Myocyte (in vitro differentiated cells): ENCODE measurements around the gene ADAR. TPM values are rescaled to one million over a fixed set of nuclear protein-coding genes. Genes with fewer than 3 reads are reported as not detected.
"Not testable (repeated sequence)": the region's sequence is repeated elsewhere in the genome, so short reads cannot be mapped to it uniquely, and the experiment has no call there.

Experiments
- DNase-seq: peaks from one replicate; pipeline ENCODE4 v3.0.0-alpha.2; 2012; ENCODE audit warnings: low read depth
- polyA plus RNA-seq: library from polyadenylated mRNA; unstranded; fragments of >200 nt; gene quantifications from one replicate; pipeline ENCODE4 v1.2.1, GENCODE V29; 2012; ENCODE audit warnings: missing spikeins
- total RNA-seq: library from RNA; depleted of rRNA; stranded (reverse); fragments of >200 nt; gene quantifications from 2 replicates; pipeline ENCODE4 v1.2.3, GENCODE V29; 2014

ADAR gene
- total RNA-seq = 42.4 and 48.1 TPM in 2 replicates
- polyA plus RNA-seq = 44.2 TPM

GRCh38 chr1:154607609-154608396 is at the start of gene ADAR:
Gene ADAR (minus strand): TSS chr1:154608186. CDS start chr1:154608006, 180 bp downstream.
- DNase-seq = peak; percentile 94

- no peak for DNase-seq
Observed at GRCh38 chr1:154657556-154657955, 49.6 kb upstream of the ADAR start.

DNA sequence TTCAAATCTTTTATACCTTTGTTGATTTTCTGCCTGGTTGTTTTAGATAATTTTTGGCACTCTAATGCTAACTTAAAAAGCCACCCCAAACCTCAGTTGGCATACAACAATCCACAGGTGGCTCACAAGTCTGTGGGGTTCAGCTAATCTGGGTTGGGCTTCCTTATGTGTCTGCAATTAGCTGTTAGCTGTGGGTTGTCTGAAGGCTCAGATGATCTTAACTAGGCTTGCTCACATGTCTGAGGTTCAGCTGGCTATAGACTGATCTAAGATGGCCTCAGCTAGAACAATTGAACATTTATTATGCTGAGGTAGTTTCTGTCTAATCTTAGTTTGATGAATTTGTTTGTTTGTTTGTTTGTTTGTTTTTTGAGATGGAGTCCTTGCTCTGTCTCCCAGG is 44.9 kb upstream of the ADAR start:
- peak; percentile 6 for DNase-seq

DNA sequence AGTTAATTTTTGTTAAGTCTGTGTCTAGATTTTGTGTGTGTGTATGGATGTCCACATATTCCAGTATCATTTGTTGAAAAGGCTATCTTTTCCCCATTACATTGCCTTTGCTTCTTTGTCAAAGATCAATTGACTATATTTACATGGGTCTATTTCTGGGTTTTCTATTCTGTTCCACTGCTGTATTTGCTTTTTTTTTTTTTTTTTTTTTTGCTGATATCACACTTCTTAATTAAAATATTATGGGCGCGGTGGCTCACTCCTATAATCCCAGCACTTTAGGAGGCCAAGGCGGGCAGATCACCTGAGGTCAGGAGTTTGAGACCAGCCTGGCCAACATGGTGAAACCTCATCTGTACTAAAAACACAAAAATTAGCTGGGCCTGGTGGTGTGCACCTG is 36.7 kb upstream of the ADAR start:
- not testable (repeated sequence) for DNase-seq

GRCh38 chr1:154641534-154641933 is 33.5 kb upstream of the ADAR start:
- no peak for DNase-seq

- no peak for DNase-seq
Observed at GRCh38 chr1:154639876-154640275, 31.9 kb upstream of the ADAR start.

- no peak for DNase-seq
Observed at GRCh38 chr1:154635171-154635570, 27.2 kb upstream of the ADAR start.

- DNase-seq = no peak
Observed at GRCh38 chr1:154629675-154630073, 21.7 kb upstream of the ADAR start.

DNA sequence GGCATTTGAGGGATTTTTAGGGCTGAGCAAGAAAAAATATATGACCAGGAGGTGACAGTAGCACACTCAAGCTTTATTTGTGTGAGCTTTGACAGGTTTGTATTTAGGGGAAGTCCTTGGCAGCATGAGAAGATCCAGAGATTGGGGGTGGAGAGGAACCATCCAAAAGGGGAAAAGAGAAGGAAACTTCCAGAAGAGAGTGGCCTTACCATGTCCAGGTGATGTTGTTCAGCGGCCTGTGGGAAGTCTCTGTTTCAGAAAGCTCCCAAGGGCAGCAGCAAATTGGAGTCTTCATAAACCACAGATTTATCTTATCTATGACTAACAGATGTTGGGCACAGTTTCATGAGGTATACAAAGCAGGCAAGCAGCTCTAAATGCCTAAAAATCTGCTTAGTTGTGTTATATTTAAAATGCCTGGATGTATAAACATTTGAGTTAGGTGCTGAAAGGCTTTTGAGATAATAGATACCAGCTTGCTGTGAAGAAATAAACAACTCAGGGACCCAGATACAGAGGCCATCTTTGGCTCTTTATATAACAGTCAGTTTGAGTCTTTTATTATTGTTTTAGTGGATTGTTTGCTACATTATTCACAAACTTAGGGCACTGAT is 21.2 kb upstream of the ADAR start:
- DNase-seq = no peak

- DNase-seq = no peak
Observed at GRCh38 chr1:154628121-154628405, 20.1 kb upstream of the ADAR start.

DNA sequence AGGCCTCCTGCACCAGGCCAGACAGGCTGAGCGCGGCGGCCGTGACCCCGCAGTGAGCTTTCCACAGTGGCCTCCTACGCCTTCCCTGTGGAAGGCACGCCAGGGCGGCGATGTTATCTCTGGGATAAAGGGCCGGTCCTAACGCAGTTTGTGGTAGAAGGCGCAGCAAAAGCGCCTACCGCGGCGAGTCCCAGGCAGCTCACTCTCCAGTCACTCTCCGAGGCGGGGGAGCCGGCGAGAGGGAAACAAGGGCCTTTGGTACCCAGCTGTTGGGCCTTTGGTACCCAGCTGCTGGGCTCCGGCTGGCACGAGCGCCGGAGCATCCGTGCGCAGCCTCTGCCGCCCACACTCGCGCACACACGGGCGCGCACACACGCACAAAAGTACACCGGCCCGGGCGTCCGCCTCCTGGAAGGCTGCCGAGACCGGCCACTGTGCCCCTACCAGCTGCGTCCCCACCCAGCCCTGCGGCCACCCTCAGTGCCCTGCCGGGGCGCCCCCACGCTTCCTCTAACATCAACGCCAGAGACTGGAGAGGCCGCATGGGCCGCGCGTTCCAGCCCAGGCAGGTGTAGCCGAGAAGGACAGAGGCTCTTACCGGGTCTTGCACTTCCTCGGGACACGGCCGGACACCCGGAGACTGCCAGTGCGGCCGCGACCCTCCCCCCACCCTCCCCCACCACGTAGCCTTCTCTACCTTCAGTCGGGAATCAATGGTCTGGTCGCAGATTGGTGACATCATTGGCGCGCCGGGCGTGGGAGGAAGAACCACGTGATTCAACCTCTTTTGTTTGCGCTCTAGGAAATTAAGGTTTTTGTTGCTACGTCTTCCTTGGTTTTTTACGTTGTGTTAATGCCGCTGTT is 19.5 kb upstream of the ADAR start:
- peak; percentile 90 for DNase-seq

- DNase-seq = no peak
Observed at GRCh38 chr1:154626456-154627256, 18.7 kb upstream of the ADAR start.

DNA sequence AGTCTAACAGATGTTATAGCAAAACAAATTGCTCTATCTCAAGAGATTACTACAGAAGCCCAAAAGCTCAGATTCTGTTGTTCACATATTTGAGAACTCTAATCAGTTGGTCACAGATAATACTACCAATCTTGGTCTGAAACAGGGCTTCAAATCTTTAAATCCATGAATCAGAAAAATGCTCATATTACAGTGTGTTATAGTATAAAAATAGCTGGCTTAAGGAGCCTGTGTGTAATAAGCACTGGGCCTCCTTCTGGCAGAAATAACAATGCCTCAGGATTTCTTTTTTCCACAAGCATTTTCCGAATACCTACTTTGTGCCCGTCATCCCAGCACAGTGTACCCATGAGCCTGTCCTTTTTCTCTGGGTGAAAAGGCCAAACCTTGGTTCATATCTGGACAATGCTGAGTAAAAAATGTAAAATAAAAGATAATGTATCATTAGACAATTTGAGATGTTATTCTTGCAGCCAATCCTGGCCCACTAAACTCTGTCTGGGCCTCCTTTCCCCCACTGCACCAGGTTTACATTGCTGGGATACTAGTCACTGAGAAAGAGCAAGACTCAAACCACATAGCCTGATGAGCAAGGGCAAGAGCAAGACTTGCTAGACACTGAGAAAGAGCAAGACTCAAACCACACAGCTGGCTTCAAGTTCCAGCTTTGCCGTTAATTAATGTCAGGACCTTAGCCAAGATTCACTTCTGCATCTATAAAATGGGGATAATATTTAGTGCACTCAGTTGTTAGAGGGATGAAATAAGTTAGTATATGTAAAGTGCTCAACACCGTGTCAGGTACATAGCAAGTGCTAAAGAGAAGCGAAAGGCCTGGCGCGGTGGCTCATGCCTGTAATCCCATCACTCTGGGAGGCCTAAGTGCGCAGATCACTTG is 17.0 kb upstream of the ADAR start:
- peak; percentile 65 for DNase-seq

GRCh38 chr1:154623358-154623757 is 15.4 kb upstream of the ADAR start:
- DNase-seq = no peak

DNA sequence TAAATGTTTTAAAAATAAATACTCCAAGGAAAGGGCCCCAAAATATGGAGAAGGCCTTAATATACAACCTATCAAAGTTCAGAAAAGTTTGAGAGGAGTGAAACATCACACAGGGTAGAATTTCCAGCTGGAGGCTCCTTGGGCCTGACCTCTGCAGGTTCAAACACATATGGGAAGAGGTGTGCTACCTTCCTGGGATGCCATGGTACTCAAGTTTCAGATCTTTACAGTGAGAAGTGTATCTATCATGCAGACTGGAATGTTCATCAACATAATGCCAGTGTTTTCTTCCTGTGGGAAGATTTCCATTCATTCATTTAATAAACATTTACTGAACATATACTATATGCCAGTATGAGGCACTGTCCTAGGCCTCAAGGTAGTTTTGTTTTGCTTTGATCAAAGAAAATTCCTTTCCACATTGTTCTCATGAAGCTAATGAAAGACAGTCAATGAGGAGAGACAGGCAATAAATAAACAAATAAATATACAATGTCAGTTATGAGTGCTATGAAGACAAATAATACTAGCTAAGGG is 14.6 kb upstream of the ADAR start:
- no peak for DNase-seq

- no peak for DNase-seq
Observed at GRCh38 chr1:154621875-154622274, 13.9 kb upstream of the ADAR start.

DNA sequence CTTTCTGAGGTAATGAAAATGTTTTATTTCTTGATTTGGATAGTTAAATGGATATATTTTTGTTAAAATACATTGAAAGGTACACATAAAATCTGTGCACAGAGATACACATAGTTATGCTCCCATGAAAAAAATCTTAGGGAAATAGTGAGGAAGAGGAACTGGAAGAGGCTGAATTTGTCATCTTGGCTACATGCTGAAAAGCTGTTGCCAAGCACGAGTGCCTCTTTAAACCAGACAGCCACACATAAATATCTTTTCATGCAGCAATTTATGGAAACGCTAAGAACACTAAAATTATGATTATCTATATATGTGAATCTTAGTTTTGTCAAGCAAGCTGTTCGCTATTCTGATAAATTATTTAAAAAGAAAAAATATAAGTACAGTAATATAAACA is 12.8 kb upstream of the ADAR start:
- no peak for DNase-seq

DNA sequence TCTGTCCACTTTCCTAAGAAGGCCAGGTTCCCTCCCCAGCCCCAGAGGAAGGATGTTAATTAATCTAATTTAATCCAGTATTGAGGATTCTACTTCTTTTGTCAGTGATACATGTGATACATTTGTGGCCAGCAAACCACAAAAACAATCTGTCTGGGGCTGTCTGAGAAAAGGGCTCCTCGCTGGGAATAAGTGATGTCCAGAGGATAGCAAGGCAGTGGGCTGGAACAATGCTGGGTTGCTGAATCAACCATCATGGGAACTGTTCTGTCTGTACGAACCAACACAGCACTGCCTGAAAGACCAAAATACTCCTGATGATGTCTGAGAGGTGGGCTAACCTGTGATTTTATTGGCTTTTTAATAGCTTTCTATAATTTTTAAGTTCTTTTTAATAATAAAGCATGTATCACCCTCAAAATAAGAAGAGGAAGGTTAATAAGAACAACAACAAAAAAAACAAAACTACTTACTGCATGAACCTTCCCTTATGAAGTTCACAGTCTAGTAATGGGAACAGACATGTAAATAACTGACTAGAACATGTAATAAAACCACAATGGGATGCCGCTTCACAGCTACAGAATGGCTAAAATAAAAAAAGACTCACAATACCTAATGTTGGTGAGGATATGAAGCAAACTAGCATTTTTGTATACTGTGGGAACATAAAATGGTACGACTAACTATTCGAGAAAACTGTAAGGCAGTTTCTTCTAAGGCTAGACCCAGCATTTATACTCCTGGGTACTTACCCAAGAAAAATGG is 11.4 kb upstream of the ADAR start:
- no peak for DNase-seq

- no peak for DNase-seq
Observed at GRCh38 chr1:154616659-154617345, 8.8 kb upstream of the ADAR start.
